IPS-11a (cell line): ENCODE data around the gene TBL3.
"Not testable (repeated sequence)": the region's sequence is repeated elsewhere in the genome, so short reads cannot be mapped to it uniquely, and the experiment has no call there.

ENCODE experiments used
- H3K4me3 ChIP-seq: one replicate; pipeline ENCODE4 v1.5.1; 2013; ENCODE audit warnings: low read depth, low read length, control low read depth

TBL3 gene

GRCh38 chr16:1942810-1943726, 28.8 kb upstream of the TBL3 start, which contains the start of gene MSRB1:
TSS of gene MSRB1 (minus strand) at chr16:1943199. CDS start at chr16:1943156, 43 bp downstream.
- peak within 1 kb of the TSS; percentile 72 for H3K4me3 ChIP-seq

- H3K4me3 ChIP-seq = no peak overlapping the region
These were observed 27.1 kb upstream of the TBL3 start for GRCh38 chr16:1944612-1945199.

DNA sequence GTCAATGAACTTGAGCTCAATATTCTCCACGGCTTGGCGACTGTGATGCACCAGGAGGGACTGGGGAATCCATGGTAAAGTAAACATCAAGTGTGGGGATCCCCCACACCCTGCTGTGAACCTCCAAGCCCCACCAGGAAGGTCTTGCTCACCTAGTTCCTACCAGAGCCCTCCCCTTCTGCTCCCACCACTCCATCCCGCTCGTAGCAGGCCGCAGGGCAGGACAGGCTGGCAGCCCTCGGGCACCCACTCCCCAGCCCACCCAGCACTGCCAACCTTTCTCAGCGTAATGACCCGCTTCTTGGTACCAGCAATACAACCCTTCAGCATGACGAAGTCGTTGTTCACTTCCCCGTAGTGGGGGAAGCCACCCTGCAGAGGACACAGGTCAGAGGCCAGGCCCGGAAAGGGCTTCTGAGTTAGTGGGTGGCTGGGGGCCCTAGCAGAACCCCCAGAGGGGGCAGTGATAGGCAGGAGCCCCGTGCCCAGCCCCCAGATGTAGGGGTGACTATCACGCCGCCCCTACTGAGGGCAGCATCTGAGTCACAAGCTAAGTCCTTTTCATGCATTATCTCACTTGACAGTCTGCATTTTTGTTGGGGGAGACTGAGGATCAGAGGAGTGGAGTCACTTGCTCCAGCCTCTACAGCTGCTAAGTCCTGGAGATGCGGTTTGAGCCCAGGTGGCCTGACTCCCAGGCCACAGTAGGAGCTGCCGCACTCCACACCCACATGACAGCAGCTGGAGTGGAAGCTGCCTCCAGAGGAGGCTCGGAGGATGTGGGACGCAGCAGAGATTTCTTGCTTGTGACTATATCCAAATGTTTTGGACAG, 26.1 kb upstream of the TBL3 start:
- no peak overlapping the region for H3K4me3 ChIP-seq

GRCh38 chr16:1946495-1947368, 25.1 kb upstream of the TBL3 start:
- no peak overlapping the region for H3K4me3 ChIP-seq

GRCh38 chr16:1947369-1947670, 24.5 kb upstream of the TBL3 start:
- no peak overlapping the region for H3K4me3 ChIP-seq

DNA sequence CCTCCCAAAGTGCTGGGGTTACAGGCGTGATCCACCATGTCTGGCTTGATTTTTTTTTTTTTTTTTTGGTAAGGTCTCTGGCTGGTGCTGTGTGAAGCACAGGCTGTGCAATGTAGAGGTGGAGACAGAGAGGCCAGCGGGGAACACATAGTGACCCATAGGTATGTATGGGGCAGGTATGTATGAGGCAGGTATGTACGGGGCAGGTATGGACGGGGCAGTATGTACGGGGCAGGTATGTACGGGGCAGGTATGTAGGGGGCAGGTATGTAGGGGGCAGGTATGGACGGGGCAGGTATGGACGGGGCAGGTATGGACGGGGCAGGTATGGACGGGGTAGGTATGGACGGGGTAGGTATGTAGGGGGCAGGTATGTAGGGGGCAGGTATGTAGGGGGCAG, 22.3 kb upstream of the TBL3 start:
- no peak overlapping the region for H3K4me3 ChIP-seq

DNA sequence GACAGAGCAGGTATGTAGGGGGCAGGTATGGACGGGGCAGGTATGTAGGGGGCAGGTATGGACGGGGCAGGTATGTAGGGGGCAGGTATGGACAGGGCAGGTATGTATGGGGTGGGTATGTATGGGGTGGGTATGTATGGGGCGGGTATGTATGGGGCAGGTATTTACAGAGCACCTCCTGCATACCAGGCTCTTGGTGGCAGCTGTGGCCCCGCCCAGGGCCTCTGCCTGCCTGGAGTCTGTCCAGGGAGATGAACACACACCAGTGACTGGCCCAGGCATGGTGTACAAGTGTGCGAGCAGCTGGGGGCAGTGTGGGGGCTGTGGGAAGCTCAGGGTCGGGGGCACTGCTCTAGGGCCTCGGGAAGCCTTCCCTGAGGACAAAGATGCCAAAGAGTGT, 21.8 kb upstream of the TBL3 start:
- no peak overlapping the region for H3K4me3 ChIP-seq

- H3K4me3 ChIP-seq = no peak overlapping the region
These were observed 21.3 kb upstream of the TBL3 start for GRCh38 chr16:1950559-1950958.

DNA sequence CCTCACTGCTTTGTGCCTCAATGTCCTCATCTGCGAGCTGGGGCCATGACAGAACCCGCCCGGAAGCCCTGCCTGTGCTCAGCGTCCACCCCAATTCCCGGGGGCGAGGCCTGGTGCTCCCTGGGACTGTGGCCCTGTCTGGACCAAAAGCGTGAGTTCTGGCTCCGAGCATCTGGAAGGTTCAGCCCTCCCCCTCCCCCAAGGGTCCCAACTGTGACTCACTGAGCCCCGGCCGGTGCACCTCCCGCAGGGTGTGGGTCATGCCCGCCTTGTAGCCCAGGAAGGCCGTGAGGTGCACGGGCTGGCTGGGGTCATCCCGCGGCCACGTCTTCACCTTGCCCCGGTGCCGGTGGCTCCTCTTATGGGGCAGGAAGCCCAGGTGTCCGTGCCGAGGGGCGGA, 18.1 kb upstream of the TBL3 start:
- no peak overlapping the region for H3K4me3 ChIP-seq

DNA sequence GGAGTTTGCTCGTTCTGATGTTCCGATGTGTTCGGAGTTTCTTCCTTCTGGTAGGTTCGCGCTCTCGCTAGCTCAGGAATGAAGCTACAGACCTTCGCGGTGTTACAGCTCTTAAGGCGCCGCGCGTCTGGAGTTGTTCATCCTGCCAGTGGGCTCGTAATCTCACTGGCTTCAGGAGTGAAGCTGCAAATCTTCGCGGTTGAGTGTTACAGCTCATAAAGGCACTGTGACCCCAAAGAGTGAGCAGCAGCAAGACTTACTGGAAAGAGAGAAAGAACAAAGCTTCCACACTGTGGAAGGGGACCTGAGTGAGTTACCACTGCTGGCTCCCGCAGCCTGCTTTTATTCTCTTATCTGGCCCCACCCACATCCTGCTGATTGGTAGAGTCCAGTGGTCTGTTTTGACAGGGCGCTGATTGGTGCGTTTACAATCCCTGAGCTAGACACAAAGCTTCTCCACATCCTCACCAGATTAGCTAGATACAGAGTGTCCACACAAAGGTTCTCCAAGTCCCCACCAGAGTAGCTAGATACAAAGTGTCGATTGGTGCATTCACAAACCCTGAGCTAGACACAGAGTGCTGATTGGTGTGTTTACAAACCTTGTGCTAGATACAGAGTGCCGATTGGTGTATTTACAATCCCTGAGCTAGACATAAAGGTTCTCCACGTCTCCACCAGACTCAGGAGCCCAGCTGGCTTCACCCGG, 14.3 kb upstream of the TBL3 start:
- H3K4me3 ChIP-seq = not testable (repeated sequence)

DNA sequence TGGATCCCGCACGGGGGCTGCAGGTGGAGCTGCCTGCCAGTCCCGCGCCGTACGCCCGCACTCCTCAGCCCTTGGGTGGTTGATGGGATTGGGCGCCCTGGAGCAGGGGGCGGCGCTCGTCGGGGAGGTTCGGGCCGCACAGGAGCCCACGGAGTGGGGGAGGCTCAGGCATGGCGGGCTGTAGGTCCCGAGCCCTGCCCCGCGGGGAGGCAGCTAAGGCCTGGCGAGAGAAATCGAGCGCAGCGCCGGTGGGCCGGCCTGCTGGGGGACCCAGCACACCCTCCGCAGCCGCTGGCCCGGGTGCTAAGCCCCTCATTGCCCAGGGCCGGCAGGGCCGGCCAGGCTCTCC, 13.7 kb upstream of the TBL3 start:
- H3K4me3 ChIP-seq = not testable (repeated sequence)

- peak overlapping the region; percentile 83 for H3K4me3 ChIP-seq
These were observed 13.1 kb upstream of the TBL3 start for GRCh38 chr16:1958715-1959268.

GRCh38 chr16:1959269-1960039, 12.4 kb upstream of the TBL3 start, which contains the start of gene NDUFB10:
TSS of gene NDUFB10 (plus strand) at chr16:1959538. CDS start at chr16:1959625, 87 bp downstream.
- H3K4me3 ChIP-seq = peak within 1 kb of the TSS; percentile 83

DNA sequence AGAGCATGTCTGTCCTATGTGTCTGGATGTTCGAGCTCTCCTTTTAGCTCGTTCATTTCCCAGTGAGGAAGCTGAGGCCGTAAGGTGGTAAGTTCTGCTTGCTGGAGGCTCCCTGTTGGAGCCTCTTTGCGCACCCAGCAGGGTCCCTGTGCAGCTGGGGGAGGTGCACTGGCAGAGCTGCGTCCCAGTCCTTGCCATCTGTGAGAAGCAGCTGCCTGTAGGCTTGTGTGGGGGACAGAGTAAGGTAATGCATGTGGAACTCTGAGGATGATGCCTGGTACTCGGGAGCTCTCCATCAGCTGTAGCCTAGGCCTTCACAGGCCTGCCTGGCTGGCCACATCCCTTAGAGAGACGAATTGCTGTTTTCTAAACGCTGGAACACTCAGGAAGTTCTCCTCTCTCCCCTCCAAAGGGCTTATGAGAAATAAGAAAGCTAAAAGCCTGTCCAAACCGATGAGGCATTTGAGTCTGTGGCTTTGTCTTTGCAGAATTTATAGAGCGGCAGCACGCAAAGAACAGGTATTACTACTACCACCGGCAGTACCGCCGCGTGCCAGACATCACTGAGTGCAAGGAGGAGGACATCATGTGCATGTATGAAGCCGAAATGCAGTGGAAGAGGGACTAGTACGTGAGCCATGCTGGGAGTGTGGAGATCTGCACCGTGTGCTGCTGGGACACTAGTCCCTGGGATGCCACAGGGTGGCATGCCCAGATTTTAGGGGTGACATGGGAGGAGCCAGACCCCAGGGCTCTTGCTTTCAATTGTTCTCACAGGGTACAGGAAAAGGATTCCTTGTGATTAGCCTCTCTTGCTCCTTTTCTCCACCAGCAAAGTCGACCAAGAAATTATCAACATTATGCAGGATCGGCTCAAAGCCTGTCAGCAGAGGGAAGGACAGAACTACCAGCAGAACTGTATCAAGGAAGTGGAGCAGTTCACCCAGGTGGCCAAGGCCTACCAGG, 10.9 kb upstream of the TBL3 start:
- H3K4me3 ChIP-seq = no peak overlapping the region

- H3K4me3 ChIP-seq = no peak overlapping the region
These were observed 10.2 kb upstream of the TBL3 start for GRCh38 chr16:1961651-1962067.

GRCh38 chr16:1962161-1963153, 9.4 kb upstream of the TBL3 start:
- H3K4me3 ChIP-seq = peak overlapping the region; percentile 93
